K562 (cell line): ENCODE data around the gene ZNF480. TPM values are rescaled to one million over a fixed set of nuclear protein-coding genes. Genes with fewer than 3 reads are reported as not detected.

Experiments used
- ATAC-seq: fragments of 200-7000 bp; cut with Tn5 transposase; 3 replicates; pipeline ENCODE4 v1.9.1; 2020; ENCODE audit warnings: moderate library complexity
- BruUV-seq: library from RNA; stranded (reverse); fragments of 400-500 nt; replicated peaks from 2 replicates; lab custom pipeline; 2021; lab: Mats Ljungman, UMichigan
- CTCF ChIA-PET: fragments of 300-600 bp; formaldehyde crosslinking; extraction: SDS; loops from one replicate; lab custom pipeline; 2021; ENCODE audit warnings: low intra/inter-chr PET ratio; lab: Yijun Ruan, JAX
- POLR2A ChIA-PET: fragments of 300-600, 350-650 bp; sonication (Branson Sonifier 250); formaldehyde crosslinking; extraction: SDS; loops from one replicate; lab custom pipeline; 2021; ENCODE audit warnings: antibody characterized with exemption, inconsistent platforms; lab: Yijun Ruan, JAX
- DNase-seq, 4 experiments: peaks; one replicate each; pipeline versions ENCODE4 v3.0.0 to v3.0.0-alpha.2; 2011 to 2018; ENCODE audit warnings: low spot score in 3 of 4, mixed read lengths in 3 of 4; ENCODE audit errors: extremely low read depth in 1 of 4
- FAIRE-seq: peaks from 2 replicates; lab custom pipeline; 2011; peaks lifted over from hg19 to GRCh38; lab: Jason Lieb, UNC
- H2AFZ ChIP-seq: 2 replicates; pipeline ENCODE4 v1.6.0; 2011; ENCODE audit warnings: low read depth, low read length, control low read depth, inconsistent platforms
- H3K27ac ChIP-seq: fragments of 200-600 bp; 3 replicates; pipeline ENCODE4 v1.8.0; 2011; ENCODE audit warnings: low read depth, mild to moderate bottlenecking, control low read depth, inconsistent platforms, low read length, moderate library complexity, mixed read lengths; ENCODE audit errors: extremely low read depth
- H3K27me3 ChIP-seq, 2 experiments: fragments of 300-600 bp in 1 of 2; 2 replicates in 1 of 2; 3 replicates in 1 of 2; pipeline versions ENCODE4 v1.6.0 to v1.8.0; 2011; ENCODE audit warnings: inconsistent platforms in 2 of 2, low read length in 2 of 2, mild to moderate bottlenecking in 1 of 2, mixed read lengths in 1 of 2, moderate library complexity in 1 of 2; ENCODE audit not compliant: control insufficient read depth in 2 of 2, insufficient read depth in 2 of 2
- H3K36me3 ChIP-seq: fragments of 300-600 bp; 3 replicates; pipeline ENCODE4 v1.8.0; 2011; ENCODE audit warnings: mild to moderate bottlenecking, low read length, inconsistent platforms; ENCODE audit not compliant: control insufficient read depth, insufficient read depth
- H3K4me1 ChIP-seq, 2 experiments: fragments of 200-600 bp in 1 of 2; replicated peaks in 1 of 2; 2 replicates in 1 of 2; 3 replicates in 1 of 2; pipeline versions ENCODE4 v1.5.1 to v1.8.0; 2011; ENCODE audit warnings: inconsistent platforms in 2 of 2, low read length in 2 of 2, mild to moderate bottlenecking in 1 of 2, mixed read lengths in 1 of 2, moderate library complexity in 1 of 2; ENCODE audit not compliant: control insufficient read depth in 2 of 2, insufficient read depth in 2 of 2
- H3K4me2 ChIP-seq: 2 replicates; pipeline ENCODE4 v1.6.1; 2011; ENCODE audit warnings: low read length, control low read depth, inconsistent platforms, mixed read lengths; ENCODE audit not compliant: insufficient read depth
- H3K4me3 ChIP-seq: fragments of 200-600 bp; sonication (generic), shearing (Covaris generic); 2 replicates; pipeline ENCODE4 v1.5.1; 2016; ENCODE audit warnings: control low read depth, inconsistent platforms
- H3K79me2 ChIP-seq: fragments of 200-600 bp; 3 replicates; pipeline ENCODE4 v1.8.0; 2011; ENCODE audit warnings: low read length, inconsistent platforms; ENCODE audit not compliant: control insufficient read depth, insufficient read depth
- H3K9ac ChIP-seq, 2 experiments: 2 replicates each; pipeline versions ENCODE4 v1.6.0 to v1.6.1; 2011; ENCODE audit warnings: low read depth in 2 of 2, low read length in 2 of 2, control low read depth in 1 of 2, inconsistent platforms in 1 of 2, mild to moderate bottlenecking in 1 of 2, mixed read lengths in 1 of 2; ENCODE audit not compliant: insufficient read depth in 1 of 2
- H3K9me1 ChIP-seq: one replicate; pipeline ENCODE4 v1.6.0; 2011; ENCODE audit warnings: inconsistent platforms, mild to moderate bottlenecking, low read length, moderate library complexity; ENCODE audit not compliant: control insufficient read depth, insufficient read depth
- H3K9me3 ChIP-seq: replicated peaks from 2 replicates; pipeline ENCODE4 v1.5.1; 2011; ENCODE audit warnings: low read depth, low read length, inconsistent platforms; ENCODE audit not compliant: control insufficient read depth, insufficient read depth
- H4K20me1 ChIP-seq: replicated peaks from 2 replicates; pipeline ENCODE4 v1.6.1; 2011; ENCODE audit warnings: low read length, inconsistent platforms, mixed read lengths; ENCODE audit not compliant: control insufficient read depth, insufficient read depth
- CTCF ChIP-seq, 3 experiments: IDR thresholded peaks in 2 of 3; conservative IDR thresholded peaks in 1 of 3; 2 replicates each; pipeline ENCODE4 v1.5.1; 2011 to 2012; ENCODE audit warnings: low read length in 3 of 3, mild to moderate bottlenecking in 3 of 3, control low read depth in 2 of 3, improper control_type of control experiment in 1 of 3, inconsistent platforms in 1 of 3, low read depth in 1 of 3, mixed read lengths in 1 of 3, moderate library complexity in 1 of 3; ENCODE audit not compliant: insufficient read depth in 2 of 3
- ESRRA ChIP-seq: fragments of 450-650 bp; IDR thresholded peaks from 2 replicates; pipeline ENCODE4 v1.6.1; 2014; ENCODE audit warnings: low read depth, mild to moderate bottlenecking, moderate library complexity, borderline replicate concordance
- NFIC ChIP-seq: fragments of 450-650 bp; IDR thresholded peaks from 2 replicates; pipeline ENCODE4 v1.6.1; 2017; ENCODE audit warnings: mild to moderate bottlenecking, inconsistent platforms
- REST ChIP-seq, 2 experiments: fragments of 450-650 bp; formaldehyde crosslinking in 1 of 2; IDR thresholded peaks; 2 replicates each; pipeline versions ENCODE4 v1.4.0 to v1.6.1; 2014 to 2020; ENCODE audit warnings: mild to moderate bottlenecking in 2 of 2, borderline replicate concordance in 1 of 2, low read depth in 1 of 2
- SMC3 ChIP-seq: conservative IDR thresholded peaks from 2 replicates; pipeline ENCODE4 v1.6.1; 2011; ENCODE audit warnings: low read depth, low read length, improper control_type of control experiment; ENCODE audit not compliant: insufficient read depth
- STAG1 ChIP-seq: sonication (generic); formaldehyde crosslinking; IDR thresholded peaks from 2 replicates; pipeline ENCODE4 v1.5.0; 2020; ENCODE audit warnings: missing genetic modification reagents, borderline replicate concordance
- WGBS: fragments of 100-300 bp; shearing (Covaris generic); methylation state at CpG from one replicate; pipeline ENCODE4 v1.1.6; 2016; ENCODE audit warnings: low coverage, mixed read lengths; ENCODE audit not compliant: insufficient coverage; ENCODE audit errors: missing lambda C conversion rate; 5-methylcytosine and 5-hydroxymethylcytosine counted together
- in situ Hi-C: fragments of 300-500 bp; cut with MboI; formaldehyde crosslinking; loops from 4 replicates; pipeline ENCODE4 v1.15.0; 2018; ENCODE audit warnings: inconsistent platforms, mixed read lengths
- intact Hi-C: fragments of 100-400 bp; cut with micrococcal nuclease; formaldehyde crosslinking; loops from 2 replicates; pipeline ENCODE4 v1.14.2; 2022
- polyA plus RNA-seq, 8 experiments: library from polyadenylated mRNA; depleted of rRNA in 4 of 8; stranded (reverse) in 5 of 8; unstranded in 3 of 8; fragments of >200 nt; fragmentation: Nextera tagmentation in 2 of 8; fragmentation: Illumina TruSeq in 1 of 8; extraction: Ambion mirVana in 2 of 8; extraction: Trizol in 1 of 8; gene quantifications; 2 replicates each; pipeline versions ENCODE4 v1.2.1 to v1.2.3, GENCODE V29; 2011 to 2014; ENCODE audit warnings: inconsistent platforms in 1 of 8, missing spikeins in 1 of 8
- total RNA-seq, 7 experiments: library from RNA; depleted of rRNA in 6 of 7; stranded (reverse); fragments of >200 nt in 6 of 7; fragmentation: Illumina TruSeq in 2 of 7; extraction: Trizol in 2 of 7; gene quantifications; 2 replicates each; pipeline versions ENCODE4 v1.2.1 to v1.2.3, GENCODE V29; 2011 to 2021; ENCODE audit warnings: low replicate concordance in 1 of 7

The ZNF480 gene
- total and polyA plus RNA-seq, 9 of the 15 experiments (the other 6 are each of a cell fraction or from before 2014, with no cell fraction given), result 10.4 to 31.1 (median 22.3) TPM

- 2% methylated on average over 8 of the region's 8 CpGs for WGBS
- peak; percentile 82 for FAIRE-seq
- no peaks in the 10 kb centered on the region for H3K79me2 ChIP-seq
- peak; percentile 43; the same call in 1 of the 2 replicates for TF ChIP-seq SMC3
- peak; percentile 99 for TF ChIP-seq ESRRA
- TF ChIP-seq NFIC, result peak; percentile 81
- peak; percentile 62 to 69 (median 64) for TF ChIP-seq CTCF (IDR thresholded peaks at IDR 0.05 in 2 of 3, conservative IDR thresholded peaks at IDR 0.05 in 1 of 3; ENCODE audit: insufficient read depth in 2 of 3, low read depth in 1 of 3, low read length in 3 of 3)
- peak; percentile 12; the same call in 1 of the 2 replicates for TF ChIP-seq STAG1 (CRISPR knock-in tag)
- peak; percentile 46; the same call in 1 of the 2 replicates for TF ChIP-seq REST (IDR thresholded peaks at IDR 0.05; ENCODE audit: borderline replicate concordance)
- no peak for TF ChIP-seq REST (CRISPR knock-in tag; IDR thresholded peaks at IDR 0.05; ENCODE audit: low read depth)
Measured at GRCh38 chr19:52343548-52343947, 46.6 kb downstream of the ZNF480 start.

More at GRCh38 chr19:52343548-52343947, 46.6 kb downstream of the ZNF480 start:
- H4K20me1 ChIP-seq, result no peaks in the 10 kb centered on the region
- no peaks in the 10 kb centered on the region for H3K36me3 ChIP-seq
- no peak overlapping the region for H3K9ac ChIP-seq
- in situ Hi-C loops (no loop called here), intact Hi-C loops (no loop called here)
- no peaks in the 10 kb centered on the region; a peak in 1 of 5 replicates for H3K4me1 ChIP-seq
- no peaks in the 10 kb centered on the region for H3K9me3 ChIP-seq
- ATAC-seq, result peak; percentile 74; the same call in 2 of the 3 replicates
- H3K9me1 ChIP-seq, result no peaks in the 10 kb centered on the region
- no peak overlapping the region for H3K4me2 ChIP-seq
- CTCF ChIA-PET, result interaction anchor here (0.6 kb wide), 1 partner anchor 688 kb away, joined by 3 read pairs; no protein-coding TSS in a partner anchor
- POLR2A ChIA-PET, result interaction anchor here (0.8 kb wide), 1 partner anchor 167 kb away, joined by 3 read pairs; no protein-coding TSS in a partner anchor
- H3K4me3 ChIP-seq, result no peak overlapping the region
- H2AFZ ChIP-seq, result no peak overlapping the region
- no peak overlapping the region for H3K27ac ChIP-seq
- no peaks in the 10 kb centered on the region for H3K27me3 ChIP-seq
- peak; percentile 61 to 68 (median 64) for DNase-seq
- BruUV-seq, result no TSS peak
